Gastroesophageal sphincter (tissue), 3 donors: ENCODE results near the gene AHNAK2.

Experiments used
- CTCF ChIP-seq, 4 experiments: fragments of 200-600 bp in 2 of 4; fragments of 450-650 bp in 2 of 4; sonication (generic) in 1 of 4; IDR thresholded peaks; one replicate each; pipeline ENCODE4 v1.5.1; 2017 to 2019; ENCODE audit warnings: antibody characterized with exemption in 4 of 4, mild to moderate bottlenecking in 2 of 4, moderate library complexity in 2 of 4
- POLR2A ChIP-seq, 2 donors: fragments of 450-650 bp; IDR thresholded peaks; one replicate each; pipeline ENCODE4 v1.6.1; 2017; ENCODE audit warnings: antibody characterized with exemption in 2 of 2, mild to moderate bottlenecking in 2 of 2, moderate library complexity in 1 of 2

DNA sequence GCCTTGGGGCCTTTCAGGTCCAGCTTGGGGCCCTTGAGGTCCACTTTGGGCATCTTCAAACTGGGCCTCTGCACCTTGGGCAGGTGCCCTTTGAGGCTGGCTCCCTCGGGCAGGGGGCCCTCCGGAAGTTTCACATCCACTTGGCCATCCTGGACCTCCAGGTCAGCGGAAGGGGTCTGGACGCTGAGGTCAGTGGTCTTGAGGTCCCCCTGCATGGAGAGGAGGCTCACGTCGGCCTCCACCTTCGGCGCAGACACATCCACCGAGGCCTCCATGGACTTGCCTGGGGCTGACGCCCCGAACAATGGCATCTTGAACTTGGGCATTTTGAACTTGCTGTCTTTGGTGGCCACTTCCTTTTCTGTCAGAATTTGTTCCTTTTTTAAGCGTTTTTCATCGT, 25.1 kb downstream of the AHNAK2 start:
- TF ChIP-seq CTCF (IDR thresholded peaks at IDR 0.05) (no peak), POLR2A (IDR thresholded peaks at IDR 0.05) (no peak)
